Measurements from ENCODE around the gene RBPMS2.

DNA sequence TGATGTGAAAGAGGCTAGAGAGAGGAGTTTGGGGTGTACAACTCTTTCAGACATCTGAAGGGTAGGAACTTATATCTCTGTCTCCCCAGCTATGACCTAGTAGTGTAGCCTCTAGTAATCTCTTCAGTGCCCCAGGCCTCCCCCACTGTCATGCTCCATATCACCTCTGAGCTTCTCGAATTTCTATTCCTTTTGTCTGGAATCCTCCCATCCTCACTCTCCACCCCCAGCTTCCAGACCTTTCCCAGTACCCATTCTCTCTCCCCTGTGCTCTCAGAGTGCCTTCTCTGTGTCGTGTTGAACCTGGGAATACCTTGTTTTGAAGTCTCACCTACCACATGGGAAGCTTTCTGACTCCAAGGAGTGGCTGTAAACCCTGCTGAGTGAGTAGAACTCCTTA is 3.6 kb upstream of the RBPMS2 start:
- TF ChIP-seq, protein P1, sequence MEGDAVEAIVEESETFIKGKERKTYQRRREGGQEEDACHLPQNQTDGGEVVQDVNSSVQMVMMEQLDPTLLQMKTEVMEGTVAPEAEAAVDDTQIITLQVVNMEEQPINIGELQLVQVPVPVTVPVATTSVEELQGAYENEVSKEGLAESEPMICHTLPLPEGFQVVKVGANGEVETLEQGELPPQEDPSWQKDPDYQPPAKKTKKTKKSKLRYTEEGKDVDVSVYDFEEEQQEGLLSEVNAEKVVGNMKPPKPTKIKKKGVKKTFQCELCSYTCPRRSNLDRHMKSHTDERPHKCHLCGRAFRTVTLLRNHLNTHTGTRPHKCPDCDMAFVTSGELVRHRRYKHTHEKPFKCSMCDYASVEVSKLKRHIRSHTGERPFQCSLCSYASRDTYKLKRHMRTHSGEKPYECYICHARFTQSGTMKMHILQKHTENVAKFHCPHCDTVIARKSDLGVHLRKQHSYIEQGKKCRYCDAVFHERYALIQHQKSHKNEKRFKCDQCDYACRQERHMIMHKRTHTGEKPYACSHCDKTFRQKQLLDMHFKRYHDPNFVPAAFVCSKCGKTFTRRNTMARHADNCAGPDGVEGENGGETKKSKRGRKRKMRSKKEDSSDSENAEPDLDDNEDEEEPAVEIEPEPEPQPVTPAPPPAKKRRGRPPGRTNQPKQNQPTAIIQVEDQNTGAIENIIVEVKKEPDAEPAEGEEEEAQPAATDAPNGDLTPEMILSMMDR (IDR thresholded peaks at IDR 0.05; ENCODE audit: extremely low read depth in 1 of 2, insufficient read depth in 1 of 2, low read depth in 1 of 2, low read length in 2 of 2) = no peak
- TF ChIP-seq JUN (IDR thresholded peaks at IDR 0.05; ENCODE audit: borderline replicate concordance, insufficient read depth, insufficient read length, low read depth) (no peak), POLR2AphosphoS5 (IDR thresholded peaks at IDR 0.05; ENCODE audit: insufficient read depth, low read depth, low read length) (no peak), POLR2A (IDR thresholded peaks at IDR 0.05; ENCODE audit: low read depth, low read length) (no peak), EZH2 (IDR thresholded peaks at IDR 0.05; ENCODE audit: borderline replicate concordance, low read depth, low read length, severe bottlenecking) (no peak), MYC (IDR thresholded peaks at IDR 0.05; ENCODE audit: low read depth, low read length) (no peak), FOS (IDR thresholded peaks at IDR 0.05; ENCODE audit: borderline replicate concordance, insufficient read depth, low read length) (no peak), GATA2 (IDR thresholded peaks at IDR 0.05; ENCODE audit: insufficient read depth, insufficient read length, low read depth, low read length) (no peak)
- TF ChIP-seq, protein P2, sequence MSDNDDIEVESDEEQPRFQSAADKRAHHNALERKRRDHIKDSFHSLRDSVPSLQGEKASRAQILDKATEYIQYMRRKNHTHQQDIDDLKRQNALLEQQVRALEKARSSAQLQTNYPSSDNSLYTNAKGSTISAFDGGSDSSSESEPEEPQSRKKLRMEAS (IDR thresholded peaks at IDR 0.05; ENCODE audit: insufficient read depth, insufficient read length) = no peak

All from endothelial cell of umbilical vein (primary cell).